ENCODE measurements around the gene TBC1D20.
"Not testable (repeated sequence)": the region's sequence is repeated elsewhere in the genome, so short reads cannot be mapped to it uniquely, and the experiment has no call there.

Gene TBC1D20

GRCh38 chr20:462199-462991 lies at the start of gene TBC1D20:
Gene TBC1D20 (minus strand): TSS chr20:462533. CDS start chr20:462405, 128 bp downstream.
- DNase-seq (ENCODE audit: low read depth in 2 of 3, low spot score in 2 of 3) = peak; percentile 54 to 76 (median 61)

- not testable (repeated sequence) for DNase-seq (ENCODE audit: low read depth in 2 of 3, low spot score in 2 of 3)
Observed at GRCh38 chr20:510328-511057, 48.2 kb upstream of the TBC1D20 start.

- DNase-seq (ENCODE audit: low read depth in 2 of 3, low spot score in 2 of 3) = not testable (repeated sequence)
Observed at GRCh38 chr20:508364-508787, 46.0 kb upstream of the TBC1D20 start.

GRCh38 chr20:507761-508332 lies 45.5 kb upstream of the TBC1D20 start:
- no peak for DNase-seq (ENCODE audit: low read depth in 2 of 3, low spot score in 2 of 3)

- no peak for DNase-seq (ENCODE audit: low read depth in 2 of 3, low spot score in 2 of 3)
Observed at GRCh38 chr20:507006-507758, 44.8 kb upstream of the TBC1D20 start.

- no peak for DNase-seq (ENCODE audit: low read depth in 2 of 3, low spot score in 2 of 3)
Observed at GRCh38 chr20:504632-505075, 42.3 kb upstream of the TBC1D20 start.

GRCh38 chr20:503048-503737 lies 40.9 kb upstream of the TBC1D20 start:
- no peak for DNase-seq (ENCODE audit: low read depth in 2 of 3, low spot score in 2 of 3)

GRCh38 chr20:497979-498378 lies 35.6 kb upstream of the TBC1D20 start:
- DNase-seq (ENCODE audit: low read depth in 2 of 3, low spot score in 2 of 3) = no peak

GRCh38 chr20:496126-496696 lies 33.9 kb upstream of the TBC1D20 start:
- DNase-seq (ENCODE audit: low read depth in 2 of 3, low spot score in 2 of 3) = no peak

- no peak for DNase-seq (ENCODE audit: low read depth in 2 of 3, low spot score in 2 of 3)
Observed at GRCh38 chr20:492159-492558, 29.8 kb upstream of the TBC1D20 start.

GRCh38 chr20:487655-488054 lies 25.3 kb upstream of the TBC1D20 start:
- no peak for DNase-seq (ENCODE audit: low read depth in 2 of 3, low spot score in 2 of 3)

GRCh38 chr20:483815-484644 lies 21.7 kb upstream of the TBC1D20 start:
- no peak for DNase-seq (ENCODE audit: low read depth in 2 of 3, low spot score in 2 of 3)

GRCh38 chr20:481167-481566 lies 18.8 kb upstream of the TBC1D20 start:
- no peak for DNase-seq (ENCODE audit: low read depth in 2 of 3, low spot score in 2 of 3)

GRCh38 chr20:480044-480443 lies 17.7 kb upstream of the TBC1D20 start:
- no peak for DNase-seq (ENCODE audit: low read depth in 2 of 3, low spot score in 2 of 3)

- DNase-seq (ENCODE audit: low read depth in 2 of 3, low spot score in 2 of 3) = no peak
Observed at GRCh38 chr20:479487-479886, 17.2 kb upstream of the TBC1D20 start.

- no peak for DNase-seq (ENCODE audit: low read depth in 2 of 3, low spot score in 2 of 3)
Observed at GRCh38 chr20:478949-479429, 16.7 kb upstream of the TBC1D20 start.

GRCh38 chr20:478010-478948 lies 15.9 kb upstream of the TBC1D20 start:
- DNase-seq (ENCODE audit: low read depth in 2 of 3, low spot score in 2 of 3) = no peak
